ENCODE results near the gene BMS1.
"Not testable (repeated sequence)": the region's sequence is repeated elsewhere in the genome, so short reads cannot be mapped to it uniquely, and the experiment has no call there.

BMS1 gene, protein sequence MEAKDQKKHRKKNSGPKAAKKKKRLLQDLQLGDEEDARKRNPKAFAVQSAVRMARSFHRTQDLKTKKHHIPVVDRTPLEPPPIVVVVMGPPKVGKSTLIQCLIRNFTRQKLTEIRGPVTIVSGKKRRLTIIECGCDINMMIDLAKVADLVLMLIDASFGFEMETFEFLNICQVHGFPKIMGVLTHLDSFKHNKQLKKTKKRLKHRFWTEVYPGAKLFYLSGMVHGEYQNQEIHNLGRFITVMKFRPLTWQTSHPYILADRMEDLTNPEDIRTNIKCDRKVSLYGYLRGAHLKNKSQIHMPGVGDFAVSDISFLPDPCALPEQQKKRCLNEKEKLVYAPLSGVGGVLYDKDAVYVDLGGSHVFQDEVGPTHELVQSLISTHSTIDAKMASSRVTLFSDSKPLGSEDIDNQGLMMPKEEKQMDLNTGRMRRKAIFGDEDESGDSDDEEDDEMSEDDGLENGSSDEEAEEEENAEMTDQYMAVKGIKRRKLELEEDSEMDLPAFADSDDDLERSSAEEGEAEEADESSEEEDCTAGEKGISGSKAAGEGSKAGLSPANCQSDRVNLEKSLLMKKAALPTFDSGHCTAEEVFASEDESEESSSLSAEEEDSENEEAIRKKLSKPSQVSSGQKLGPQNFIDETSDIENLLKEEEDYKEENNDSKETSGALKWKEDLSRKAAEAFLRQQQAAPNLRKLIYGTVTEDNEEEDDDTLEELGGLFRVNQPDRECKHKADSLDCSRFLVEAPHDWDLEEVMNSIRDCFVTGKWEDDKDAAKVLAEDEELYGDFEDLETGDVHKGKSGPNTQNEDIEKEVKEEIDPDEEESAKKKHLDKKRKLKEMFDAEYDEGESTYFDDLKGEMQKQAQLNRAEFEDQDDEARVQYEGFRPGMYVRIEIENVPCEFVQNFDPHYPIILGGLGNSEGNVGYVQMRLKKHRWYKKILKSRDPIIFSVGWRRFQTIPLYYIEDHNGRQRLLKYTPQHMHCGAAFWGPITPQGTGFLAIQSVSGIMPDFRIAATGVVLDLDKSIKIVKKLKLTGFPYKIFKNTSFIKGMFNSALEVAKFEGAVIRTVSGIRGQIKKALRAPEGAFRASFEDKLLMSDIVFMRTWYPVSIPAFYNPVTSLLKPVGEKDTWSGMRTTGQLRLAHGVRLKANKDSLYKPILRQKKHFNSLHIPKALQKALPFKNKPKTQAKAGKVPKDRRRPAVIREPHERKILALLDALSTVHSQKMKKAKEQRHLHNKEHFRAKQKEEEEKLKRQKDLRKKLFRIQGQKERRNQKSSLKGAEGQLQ

DNA sequence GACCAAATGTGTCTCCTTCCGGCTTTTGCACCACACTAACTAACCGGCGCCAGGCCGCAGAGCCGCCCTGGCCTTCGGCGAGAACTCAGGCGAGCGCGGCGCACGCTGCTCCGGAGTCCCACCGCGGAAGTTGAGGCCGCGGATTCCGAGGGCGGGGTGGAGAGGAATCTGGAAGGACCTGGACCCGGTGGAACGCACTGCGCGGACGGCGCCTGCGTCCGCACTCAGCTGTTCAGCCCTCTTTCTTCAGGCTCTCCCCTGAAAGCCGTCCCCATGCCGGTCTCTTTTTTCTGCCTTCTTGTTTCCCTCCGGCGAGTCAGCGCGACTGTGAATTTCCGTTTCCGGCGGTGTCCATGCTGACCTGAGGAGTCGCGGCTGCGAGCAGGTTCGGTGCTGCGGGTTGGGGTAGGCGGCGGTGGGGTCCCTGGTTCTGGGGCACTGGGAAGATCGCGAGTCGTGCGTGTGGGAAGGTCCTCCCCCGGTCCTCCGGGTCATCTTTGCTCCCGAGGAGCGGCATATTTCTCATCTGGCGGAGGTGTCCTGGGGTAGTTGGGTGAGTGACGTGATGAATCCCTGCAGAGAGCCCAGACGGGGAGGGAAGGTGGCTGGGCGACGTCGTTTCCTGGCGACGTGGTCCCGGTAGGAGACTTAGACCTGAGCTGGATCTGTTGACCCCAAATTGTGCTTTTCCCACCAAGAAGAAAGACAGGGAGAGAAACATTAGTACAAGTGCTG, at the start of gene BMS1:
BMS1 (plus strand) TSS at position 350 of the 735 bp plus-strand sequence. CDS start 1,600 bp downstream, outside the sequence.
- peak; percentile 90 for DNase-seq

DNA sequence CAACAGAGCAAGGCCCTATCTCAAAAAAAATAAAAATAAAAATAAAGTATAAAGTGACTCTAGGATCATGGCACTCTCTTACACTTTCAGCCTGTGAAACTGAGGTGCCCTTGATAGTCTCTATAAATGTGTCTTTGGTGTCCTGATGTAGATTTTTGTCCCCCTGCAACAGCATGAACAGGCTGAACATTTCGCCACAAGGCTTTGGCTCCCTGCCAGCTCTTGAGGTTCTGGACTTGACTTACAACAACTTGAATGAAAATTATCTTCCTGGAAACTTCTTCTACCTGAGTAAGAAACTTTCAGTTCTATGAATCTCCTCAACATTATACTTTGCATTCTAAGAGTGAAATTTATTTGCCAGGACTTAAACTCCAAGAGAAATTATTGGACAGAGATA, 48.1 kb upstream of the BMS1 start:
- DNase-seq = no peak

DNA sequence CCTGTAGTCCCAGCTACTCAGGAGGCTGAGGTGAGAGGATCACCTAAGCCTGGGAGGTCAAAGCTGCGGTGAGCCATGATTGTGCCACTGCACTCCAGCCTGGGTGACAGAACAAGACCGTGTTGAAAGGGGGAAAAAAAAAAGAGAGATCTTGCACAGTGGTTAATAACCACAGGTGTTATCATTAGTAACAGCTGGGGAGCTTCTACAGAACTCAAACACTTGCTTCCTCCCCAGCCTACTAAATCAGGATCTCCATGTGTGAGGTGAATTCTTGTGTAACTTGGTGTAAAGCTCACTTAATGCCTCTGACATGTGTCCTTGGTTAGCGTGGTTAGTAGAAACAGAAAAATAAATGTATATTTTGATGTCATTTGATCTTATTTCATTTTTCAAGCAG, 43.9 kb upstream of the BMS1 start:
- DNase-seq = no peak

DNA sequence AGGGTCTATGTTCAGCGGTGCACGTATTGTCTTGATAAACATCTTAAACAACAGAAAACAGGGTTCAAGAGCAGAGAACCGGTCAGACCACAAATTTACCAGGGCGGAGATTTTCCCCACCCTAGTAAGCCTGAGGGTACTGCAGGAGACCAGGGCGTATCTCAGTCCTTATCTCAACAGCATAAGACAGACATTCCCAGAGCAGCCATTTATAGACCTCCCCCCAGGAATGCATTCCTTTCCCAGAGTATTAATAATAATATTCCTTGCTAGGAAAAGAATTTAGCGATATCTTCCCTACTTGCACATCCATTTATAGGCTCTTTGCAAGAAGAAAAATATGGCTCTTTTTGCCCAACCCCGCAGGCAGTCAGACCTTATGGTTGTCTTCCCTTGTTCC, 41.1 kb upstream of the BMS1 start:
- not testable (repeated sequence) for DNase-seq

DNA sequence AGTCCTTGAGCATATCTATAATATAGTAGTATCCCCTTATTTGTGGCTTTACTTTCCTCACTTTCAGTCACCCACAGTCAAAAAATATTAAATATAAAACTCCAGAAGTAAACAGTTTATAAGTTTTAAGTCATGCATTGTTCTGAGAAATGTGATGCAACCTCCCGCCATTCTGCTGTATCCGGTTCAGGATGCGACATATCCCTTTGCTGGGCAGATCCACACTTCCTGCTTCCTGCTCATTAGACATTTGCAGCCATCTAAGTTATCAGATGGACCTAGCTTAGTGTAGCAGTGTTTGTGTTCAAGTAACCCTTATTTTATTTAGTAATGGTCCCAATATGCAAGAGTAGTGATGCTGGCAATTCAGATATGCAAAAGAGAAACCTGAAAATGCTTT, 38.9 kb upstream of the BMS1 start:
- no peak for DNase-seq

DNA sequence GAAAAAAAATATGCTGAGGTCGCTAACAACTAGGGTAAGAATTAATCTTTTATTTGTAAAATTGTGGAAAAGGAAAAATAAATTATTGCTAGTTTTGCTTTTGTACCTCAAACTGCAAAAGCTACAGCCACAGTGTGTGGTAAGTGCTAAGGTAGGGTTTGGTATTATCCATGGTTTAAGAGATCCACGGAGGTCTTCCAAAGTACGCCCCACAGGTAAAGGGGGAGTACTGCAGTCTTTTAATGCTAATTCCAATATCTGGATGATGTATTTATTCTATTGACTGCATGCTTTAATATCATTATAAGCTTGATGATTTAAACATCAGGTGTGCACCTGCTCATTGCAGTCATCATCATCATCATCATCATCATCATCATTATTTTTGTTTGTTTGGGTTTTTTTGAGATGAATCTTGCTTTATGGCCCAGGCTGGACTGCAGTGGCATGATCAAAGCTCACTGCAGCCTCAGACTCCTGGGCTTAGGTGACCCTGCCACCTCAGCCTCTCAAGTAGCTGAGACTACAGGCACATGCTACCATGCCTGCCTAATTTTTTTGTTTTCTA, 38.4 kb upstream of the BMS1 start:
- DNase-seq = no peak

DNA sequence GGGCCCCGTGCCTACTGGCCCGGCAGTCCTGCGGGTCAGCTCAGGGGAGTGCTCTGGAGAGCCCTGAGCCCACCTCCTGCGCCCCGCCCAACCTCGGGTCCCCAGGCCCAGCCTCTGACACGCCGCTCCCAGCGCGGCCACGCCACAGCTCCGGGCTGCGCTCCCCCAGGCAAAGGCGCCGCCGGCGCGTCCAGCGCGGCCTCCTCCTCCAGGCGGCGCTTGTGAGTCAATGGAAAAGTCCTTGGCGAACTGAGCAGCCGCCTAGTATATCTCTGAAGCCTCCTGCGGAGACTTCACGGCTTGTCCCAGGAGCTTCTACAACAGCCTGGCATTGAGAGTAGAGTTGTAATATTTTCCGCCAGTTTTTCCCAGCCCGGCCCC, 29.5 kb upstream of the BMS1 start:
- DNase-seq = peak; percentile 34

DNA sequence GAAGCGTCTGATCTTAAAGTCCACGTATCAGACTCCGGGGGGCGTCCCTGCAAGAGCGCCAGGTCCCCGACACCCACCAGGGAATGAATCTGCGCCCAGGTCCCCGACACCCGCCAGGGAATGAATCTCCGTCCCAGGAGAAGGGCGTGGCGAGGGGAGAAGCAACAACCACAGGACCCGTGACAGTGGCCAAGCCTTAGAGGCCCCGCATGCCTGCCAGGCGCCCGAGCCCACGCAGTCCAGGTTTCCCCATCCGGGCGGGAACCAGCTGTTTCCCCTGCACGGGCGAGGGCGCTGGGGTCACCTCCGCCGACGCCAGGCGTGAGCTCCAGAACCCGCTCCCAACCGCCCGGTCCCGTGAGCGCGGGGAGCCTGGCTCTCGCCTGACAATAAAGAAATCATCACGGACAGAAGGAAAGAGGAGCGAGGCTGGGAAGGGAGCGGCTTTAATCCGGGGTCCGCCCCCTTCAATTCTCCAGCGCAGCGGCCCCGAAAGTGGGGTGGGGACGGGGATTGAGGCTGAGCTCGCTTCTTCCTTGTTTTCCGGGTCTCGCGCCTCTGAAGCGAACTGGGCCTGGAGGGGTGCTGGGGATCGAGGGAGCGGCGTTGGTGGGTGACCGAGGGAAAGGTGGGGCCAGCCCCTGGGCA, 29.0 kb upstream of the BMS1 start:
- no peak for DNase-seq

DNA sequence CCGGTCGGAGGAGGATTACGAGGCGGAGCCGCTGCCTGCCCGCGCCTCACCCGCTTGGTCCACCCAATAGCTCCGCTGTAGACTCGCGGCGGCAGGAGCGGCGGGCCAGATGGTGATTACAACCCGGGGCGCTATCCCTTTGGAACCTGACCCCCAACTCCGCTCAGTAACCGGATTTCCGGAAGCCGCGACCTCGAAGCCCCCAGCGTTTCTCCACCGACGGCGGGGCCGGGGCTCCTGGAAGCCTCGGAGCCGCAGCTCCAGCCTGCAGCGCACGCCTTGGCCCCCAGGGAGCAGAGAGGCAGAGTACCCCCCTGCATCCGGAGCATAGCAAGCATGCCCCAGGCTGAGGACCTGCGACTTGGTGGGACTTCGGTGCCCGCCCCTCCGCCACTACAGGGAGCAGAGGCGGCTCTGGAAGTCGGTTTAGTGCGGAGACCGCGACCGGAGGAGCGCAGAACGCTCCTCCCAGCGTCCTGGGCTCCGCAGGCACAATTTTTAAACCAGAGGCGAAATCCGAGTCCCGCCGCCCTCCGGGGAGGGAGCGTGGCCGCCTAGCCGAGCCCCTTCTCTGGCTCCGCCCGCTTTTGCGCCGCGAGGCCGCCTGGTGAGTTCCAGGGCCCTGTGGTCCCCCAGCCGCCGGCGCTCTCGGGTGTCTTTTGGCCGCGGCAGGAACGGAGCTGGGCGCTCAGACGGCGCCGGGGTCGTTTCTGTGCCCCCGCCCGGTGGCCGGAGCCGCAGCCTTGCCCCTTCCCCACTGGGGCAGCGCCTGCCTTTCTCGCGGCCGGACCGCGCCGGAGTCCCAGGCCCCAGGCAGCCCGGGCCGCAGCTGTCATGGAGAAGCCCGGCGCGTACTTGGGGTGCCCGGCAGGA, 28.2 kb upstream of the BMS1 start:
- DNase-seq = no peak

DNA sequence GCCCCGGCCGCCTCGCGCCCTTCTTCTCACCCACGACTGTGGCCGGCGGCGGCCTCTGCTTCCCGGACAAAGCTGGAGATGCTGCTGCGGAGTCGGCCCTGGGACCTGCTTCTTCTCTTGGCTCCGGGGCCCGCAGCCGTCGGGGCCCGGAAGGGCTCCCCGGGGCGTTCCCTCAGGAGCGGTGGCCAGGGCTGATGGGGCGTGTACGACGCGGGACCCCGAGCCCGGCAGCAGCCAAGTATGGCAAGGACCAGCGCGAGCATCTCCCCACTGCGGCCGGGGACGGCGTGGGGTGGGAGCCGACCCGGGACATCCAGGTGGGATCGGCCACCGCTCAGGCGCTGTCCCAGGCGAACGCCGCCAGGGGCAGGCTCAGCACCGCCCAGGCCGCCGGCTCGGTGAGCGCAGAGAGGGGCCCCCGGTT, 27.6 kb upstream of the BMS1 start:
- no peak for DNase-seq

DNA sequence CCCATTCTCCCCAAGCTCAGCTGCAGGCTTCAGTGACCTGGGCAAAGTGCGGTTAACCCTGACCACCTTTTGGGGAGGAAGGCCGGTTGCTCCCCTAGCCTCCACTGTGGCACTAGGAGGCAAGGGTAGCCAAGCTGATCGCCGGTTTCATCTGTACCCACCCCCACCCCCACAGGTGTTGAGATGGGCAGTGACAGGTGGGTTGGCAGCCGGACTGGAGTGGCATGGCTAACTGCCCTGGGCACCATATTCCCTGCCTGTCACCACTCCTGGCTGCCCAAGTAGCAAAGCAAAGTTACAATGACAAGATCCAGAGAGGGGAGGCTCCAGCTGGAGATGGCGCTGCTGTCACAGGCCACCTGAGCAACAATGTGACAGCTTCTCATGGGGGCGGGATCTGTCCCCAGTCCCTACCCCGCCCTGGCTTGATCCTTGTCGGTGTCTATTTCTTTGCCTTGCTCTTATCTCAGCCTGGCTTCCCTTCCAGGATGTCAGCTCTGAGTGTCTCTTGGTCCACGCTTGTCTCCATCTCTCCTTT, 27.0 kb upstream of the BMS1 start:
- no peak for DNase-seq

DNA sequence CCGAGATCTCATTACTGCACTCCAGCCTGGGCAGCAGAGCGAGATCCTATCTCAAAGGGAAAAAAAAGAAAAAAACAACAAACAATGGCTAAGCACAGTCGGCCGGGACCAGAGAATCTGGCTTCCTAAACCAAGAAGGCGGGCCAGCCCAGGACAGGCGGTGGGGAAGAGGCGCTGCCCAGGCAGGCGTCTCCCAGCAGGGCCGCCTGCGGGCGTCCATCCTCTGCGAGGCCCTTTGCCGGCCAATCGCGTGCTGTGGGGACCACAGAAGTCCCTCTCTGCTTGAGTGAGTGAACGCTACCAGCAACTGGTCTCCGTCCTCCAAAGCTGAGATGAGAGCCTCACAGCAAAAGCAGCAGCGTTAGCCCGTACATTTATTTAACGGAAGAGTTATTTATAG, 14.7 kb upstream of the BMS1 start:
- no peak for DNase-seq

DNA sequence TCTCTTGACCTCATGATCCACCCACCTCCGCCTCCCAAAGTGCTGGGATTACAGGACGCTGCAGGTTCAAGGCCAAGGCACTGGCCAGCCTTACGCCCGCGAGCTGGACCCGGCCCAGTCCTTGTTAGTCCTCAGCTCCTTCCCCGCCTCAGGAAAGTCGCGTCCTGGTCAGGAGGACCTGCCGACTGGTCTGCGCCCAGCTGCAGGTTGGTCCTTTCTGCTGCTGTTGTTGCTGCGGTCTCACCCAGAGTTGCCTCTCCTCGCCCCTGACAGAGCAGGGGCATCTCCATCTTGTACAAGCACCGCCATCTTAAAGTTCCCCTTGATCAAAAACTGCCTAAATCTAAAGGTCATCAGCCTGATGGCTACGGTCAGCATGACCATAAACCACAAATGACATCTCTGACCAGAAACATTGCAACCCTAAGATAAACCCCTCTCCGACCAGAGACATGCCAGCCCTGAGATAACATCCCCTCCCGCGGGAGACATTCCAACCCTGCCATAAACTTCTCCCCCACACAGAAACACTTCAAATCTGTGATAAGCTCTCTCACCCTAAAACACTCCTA, 13.9 kb upstream of the BMS1 start:
- no peak for DNase-seq

DNA sequence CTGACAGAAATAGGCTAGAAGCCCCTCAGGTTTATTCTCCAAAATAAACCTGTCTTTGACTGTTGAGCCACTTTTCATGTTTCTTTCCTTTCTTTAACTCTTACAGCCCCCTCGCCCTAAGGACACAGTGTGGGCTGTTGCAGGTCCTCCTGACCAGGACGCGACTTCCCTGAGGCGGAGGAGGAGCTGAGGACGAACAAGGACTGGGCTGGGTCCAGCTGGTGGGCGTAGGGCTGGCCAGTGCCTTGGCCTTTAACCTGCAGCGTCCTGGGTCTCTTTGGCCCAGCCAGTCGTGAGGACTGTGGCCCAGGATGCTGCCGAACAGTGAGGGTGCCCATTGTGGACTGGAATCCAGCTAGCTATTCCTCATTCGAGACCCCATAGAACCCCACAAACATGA, 13.4 kb upstream of the BMS1 start:
- DNase-seq = no peak

DNA sequence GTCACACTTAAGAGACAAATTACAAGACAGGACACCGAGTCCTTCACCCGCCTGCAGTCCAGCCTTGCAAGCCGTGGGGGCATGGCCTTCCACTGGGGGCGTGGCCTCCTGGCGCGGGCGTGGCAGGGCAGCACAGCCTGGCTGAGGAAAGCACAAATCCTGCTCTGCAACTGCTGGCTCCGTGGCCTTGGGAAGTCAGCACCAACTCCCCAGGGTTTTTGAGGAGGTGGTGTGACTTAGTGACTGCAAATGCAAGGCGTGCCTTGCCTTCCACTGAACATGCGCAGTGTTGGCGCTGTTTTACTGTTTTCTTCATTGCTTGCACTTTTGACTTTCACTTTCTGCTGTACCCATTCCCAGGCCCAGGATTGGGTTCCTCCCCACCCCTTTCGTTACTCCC, 12.9 kb upstream of the BMS1 start:
- DNase-seq = no peak

DNA sequence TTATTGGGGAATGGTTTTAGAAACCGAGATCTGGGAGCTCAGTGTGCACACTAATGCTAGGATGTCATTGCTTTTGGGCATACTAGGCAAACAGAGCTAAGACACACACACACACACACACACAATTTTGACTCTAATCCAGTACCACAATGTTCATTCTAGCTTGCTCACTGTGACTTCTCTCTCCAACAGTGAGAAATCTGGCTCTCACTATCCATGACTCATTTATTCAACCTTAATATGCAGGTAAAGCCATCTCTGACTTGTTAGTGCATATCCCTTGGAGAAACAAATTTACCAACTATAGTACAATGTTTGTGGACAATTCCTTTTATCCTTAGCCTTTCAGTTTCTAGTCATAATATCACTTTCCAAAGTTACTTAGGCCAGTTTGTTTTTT, 5.9 kb upstream of the BMS1 start:
- DNase-seq = no peak

DNA sequence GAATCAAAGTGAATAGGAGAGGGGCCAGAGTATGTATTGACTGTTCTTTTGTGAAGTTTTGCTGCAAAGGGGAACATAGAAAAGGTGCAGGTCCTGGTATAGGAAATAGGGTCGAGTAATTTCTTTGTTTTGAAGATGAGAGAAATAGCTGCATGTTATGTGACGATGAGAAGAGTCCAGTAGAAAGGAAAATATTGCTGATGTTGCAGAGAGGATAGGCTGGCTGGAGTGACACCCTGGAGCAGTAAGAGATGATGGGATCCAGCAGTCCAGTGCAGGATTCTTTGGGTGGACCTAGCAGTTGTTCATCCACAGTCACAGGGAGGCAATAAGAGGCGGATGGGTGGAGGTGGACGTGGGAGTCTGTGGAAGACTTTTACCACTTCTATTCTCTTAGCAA, 2.1 kb upstream of the BMS1 start:
- DNase-seq = no peak

DNA sequence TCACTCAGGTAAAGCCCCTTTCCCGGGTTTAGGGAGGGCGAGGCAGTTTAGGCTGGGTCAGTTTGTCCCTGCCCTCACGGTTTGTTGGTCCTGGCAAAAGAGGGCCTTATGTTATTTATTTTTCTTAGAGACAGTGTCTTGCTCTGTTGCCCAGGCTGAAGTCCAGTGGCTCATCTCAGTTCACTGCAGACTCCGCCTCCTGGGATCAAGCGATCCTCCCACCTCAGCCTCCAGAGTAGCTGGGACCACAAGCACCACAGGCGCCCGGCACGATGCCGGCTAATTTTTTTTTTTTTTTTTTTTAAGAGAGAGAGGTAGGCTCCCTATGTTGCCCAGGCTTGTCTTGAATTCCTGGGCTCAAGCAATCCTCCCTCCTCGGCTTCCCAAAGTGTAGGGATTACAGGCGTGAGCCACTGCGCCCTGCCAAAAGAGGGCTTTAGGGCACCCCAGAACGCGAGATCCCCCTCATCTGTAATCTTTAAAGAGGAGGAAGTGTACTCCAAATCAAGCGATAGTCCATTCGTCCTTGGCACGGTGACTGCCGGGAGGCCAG, 626 bp upstream of the BMS1 start:
- DNase-seq = no peak

DNA sequence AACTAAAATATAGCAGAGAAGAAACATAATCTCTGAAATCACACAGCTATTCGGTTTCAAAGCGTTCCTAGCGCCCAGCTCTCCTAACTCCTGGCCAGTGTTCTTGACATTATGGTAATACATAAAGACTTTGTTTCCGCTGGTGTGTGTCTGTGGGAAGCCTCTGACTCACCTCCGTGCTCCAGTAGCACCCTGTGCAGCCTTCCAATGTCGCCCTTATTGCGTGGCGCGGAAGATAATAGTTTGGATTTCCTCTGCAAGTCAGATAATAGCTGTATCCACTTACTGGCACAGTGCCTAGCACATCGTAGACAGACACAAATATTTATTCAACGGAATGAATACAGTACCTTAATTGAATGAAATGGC, 570 bp downstream of the BMS1 start:
- DNase-seq = no peak

DNA sequence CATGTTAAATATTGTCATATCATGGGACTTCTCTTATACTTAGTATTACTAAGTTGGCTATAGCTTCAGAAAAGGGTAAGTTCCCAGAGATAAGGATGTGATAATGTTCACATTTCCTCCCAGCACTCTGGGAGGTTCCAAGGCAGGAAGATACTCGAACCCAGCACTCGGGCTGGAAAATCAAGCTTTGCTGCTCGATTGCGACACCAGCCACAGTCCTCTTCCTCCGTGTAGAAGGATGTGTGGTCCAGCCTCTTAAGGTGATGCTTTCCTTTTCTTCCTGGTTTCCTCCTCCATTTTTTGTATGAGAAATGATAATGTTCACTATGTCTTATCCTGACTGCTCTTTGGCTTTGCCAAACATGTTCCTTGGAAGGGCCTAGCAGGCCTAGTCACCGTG, 3.2 kb downstream of the BMS1 start:
- DNase-seq = no peak
